Uterus (tissue), 2 donors: Measurements from ENCODE around the gene TNFRSF11A.

Source experiments
- CTCF ChIP-seq, 4 experiments: fragments of 200-600 bp in 2 of 4; fragments of 450-650 bp in 2 of 4; sonication (generic) in 2 of 4; IDR thresholded peaks; one replicate each; pipeline ENCODE4 v1.5.1; 2016 to 2019; ENCODE audit warnings: antibody characterized with exemption in 4 of 4, mild to moderate bottlenecking in 2 of 4, moderate library complexity in 1 of 4
- POLR2A ChIP-seq, 2 donors: fragments of 450-650 bp; IDR thresholded peaks; one replicate each; pipeline ENCODE4 v1.6.1; 2016; ENCODE audit warnings: antibody characterized with exemption in 2 of 2, mild to moderate bottlenecking in 1 of 2, moderate library complexity in 1 of 2

GRCh38 chr18:62325806-62326645 is 916 bp downstream of the TNFRSF11A start:
- TF ChIP-seq CTCF (IDR thresholded peaks at IDR 0.05) (no peak), POLR2A (IDR thresholded peaks at IDR 0.05) (no peak)
